DOHH2 (cell line): ENCODE data around the gene GPR89B.
"Not testable (repeated sequence)": the region's sequence is repeated elsewhere in the genome, so short reads cannot be mapped to it uniquely, and the experiment has no call there.

Experiments used
- EZH2phosphoT487 ChIP-seq: fragments of 200-600 bp; sonication (generic); IDR thresholded peaks from 2 replicates; pipeline ENCODE4 v1.6.1; 2017; ENCODE audit warnings: borderline replicate concordance, mild to moderate bottlenecking, antibody characterized with exemption, low read length, moderate library complexity, mixed read lengths
- TF ChIP-seq, protein P1 (sequence below): fragments of 200-600 bp; sonication (generic); IDR thresholded peaks from one replicate; pipeline ENCODE4 v1.5.1; 2014; ENCODE audit warnings: antibody characterized with exemption, mild to moderate bottlenecking, low read depth, low read length; ENCODE audit not compliant: poor library complexity, severe bottlenecking

DNA sequence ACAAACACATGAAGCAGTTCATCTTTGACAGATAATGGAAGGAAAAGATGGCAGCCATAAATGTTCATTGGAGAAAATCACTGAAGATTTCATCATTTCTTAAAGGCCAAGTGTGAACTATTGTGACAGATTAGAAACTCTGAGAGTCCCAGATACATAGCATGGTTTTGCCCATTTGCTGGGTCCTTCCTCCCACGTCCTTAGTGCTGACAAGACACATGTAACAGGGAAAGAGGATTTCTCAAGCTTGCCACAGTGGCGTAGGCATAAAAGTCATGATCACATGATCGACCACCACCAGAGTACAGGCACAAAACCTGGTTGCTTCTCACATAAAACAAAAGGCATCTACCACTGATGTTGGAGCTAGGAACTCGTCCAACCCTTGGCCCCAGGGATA is 98.8 kb downstream of the GPR89B start:
- TF ChIP-seq, protein P1, sequence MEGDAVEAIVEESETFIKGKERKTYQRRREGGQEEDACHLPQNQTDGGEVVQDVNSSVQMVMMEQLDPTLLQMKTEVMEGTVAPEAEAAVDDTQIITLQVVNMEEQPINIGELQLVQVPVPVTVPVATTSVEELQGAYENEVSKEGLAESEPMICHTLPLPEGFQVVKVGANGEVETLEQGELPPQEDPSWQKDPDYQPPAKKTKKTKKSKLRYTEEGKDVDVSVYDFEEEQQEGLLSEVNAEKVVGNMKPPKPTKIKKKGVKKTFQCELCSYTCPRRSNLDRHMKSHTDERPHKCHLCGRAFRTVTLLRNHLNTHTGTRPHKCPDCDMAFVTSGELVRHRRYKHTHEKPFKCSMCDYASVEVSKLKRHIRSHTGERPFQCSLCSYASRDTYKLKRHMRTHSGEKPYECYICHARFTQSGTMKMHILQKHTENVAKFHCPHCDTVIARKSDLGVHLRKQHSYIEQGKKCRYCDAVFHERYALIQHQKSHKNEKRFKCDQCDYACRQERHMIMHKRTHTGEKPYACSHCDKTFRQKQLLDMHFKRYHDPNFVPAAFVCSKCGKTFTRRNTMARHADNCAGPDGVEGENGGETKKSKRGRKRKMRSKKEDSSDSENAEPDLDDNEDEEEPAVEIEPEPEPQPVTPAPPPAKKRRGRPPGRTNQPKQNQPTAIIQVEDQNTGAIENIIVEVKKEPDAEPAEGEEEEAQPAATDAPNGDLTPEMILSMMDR = not testable (repeated sequence)
- not testable (repeated sequence) for TF ChIP-seq EZH2phosphoT487
